Measurements from ENCODE around the gene SETD5.

The SETD5 gene

DNA sequence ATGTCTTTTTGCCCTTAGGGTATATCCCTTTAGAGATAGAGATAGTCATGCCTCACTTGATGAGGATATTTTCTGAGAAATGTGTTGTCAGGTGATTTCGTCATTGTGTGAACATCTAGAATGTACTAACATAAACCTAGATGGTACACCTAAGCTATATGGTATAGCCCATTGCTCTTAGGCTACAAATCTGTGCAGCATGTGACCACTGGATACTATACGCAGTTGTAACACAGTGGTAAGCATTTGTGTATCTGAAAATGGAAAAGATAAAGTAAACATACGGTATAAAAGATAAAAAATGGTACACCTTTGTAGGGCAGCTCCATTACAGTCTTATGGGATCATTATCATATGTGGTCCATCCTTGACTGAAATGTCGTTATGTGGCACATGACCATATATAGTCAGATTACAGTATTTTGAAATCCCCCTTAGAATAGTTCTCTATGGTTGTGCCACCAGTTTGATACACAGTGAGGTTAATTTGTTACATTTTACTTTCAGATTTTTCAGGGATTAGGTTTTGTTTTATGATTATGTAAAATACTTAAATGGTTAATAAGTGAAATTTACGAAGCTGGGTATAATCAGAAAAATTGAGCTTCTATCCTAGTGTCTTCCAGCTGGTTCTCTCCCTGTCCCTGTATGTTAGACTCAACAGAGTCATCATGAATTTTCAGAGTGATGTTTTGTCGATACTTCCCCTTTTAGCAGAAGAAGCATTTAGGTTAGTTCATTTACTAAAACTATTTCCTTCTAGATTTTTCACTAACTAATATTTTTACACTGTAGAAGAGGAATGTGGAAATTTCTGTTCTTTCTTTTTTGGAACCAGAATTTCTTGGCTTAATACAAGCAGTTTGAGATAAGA lies 12.8 kb downstream of the SETD5 start:
- DNase-seq: no peak

DNA sequence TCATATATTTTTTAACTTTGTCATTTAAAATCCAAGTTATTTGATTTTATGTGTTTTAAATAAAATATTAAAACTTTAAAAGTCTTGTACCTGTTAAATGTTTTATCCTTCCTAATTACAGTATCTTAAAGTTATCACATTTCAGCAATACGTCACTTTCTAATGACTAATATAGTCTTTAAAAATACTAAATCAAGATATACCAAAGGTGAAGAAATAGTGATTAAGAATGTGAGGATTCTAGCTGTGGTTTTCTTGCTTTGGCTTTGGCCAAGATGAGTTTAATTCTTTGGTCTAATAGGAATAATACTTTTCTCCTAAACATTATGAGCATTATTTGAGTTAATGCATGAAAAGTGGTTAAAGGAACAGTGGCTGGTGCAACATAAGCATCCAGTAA lies 13.9 kb downstream of the SETD5 start:
- no peak for DNase-seq

DNA sequence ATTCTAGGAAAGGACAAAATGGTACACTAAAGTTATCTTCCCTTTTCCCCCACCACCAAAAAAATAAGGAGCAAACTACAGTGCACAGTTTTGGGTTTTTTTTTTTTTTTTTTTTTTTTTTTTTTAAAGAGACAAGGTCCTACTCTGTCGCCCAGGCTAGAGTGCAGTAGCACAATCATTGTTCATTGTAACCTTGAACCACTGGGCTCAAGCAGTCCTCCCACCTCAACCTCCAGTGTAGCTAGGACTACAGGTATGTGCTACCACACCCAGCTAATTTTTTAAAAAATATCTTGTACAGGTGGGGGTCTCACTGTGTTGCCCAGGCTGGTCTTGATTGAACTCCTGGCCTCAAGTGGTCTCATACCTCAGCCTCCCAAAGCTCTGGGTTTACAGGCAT lies 14.9 kb downstream of the SETD5 start:
- no peak for DNase-seq

DNA sequence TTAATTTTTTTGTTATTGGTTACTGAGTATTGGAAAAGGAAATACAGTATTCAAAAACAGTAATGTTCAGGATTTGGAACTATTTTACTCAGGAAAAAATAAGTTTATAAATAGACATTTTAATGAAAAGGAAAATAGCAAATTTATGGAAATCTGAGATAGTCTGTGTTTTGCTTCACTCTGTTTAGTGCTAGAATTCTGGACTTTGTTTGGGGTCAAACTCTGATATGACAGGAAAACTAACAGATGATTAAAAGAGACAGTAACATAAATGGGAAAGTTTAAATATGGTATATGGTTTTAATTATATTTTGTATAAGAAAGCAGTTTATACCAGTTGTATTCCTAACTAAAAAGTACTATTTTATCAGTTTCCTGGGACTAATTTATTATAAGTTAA lies 17.4 kb downstream of the SETD5 start:
- no peak for DNase-seq

DNA sequence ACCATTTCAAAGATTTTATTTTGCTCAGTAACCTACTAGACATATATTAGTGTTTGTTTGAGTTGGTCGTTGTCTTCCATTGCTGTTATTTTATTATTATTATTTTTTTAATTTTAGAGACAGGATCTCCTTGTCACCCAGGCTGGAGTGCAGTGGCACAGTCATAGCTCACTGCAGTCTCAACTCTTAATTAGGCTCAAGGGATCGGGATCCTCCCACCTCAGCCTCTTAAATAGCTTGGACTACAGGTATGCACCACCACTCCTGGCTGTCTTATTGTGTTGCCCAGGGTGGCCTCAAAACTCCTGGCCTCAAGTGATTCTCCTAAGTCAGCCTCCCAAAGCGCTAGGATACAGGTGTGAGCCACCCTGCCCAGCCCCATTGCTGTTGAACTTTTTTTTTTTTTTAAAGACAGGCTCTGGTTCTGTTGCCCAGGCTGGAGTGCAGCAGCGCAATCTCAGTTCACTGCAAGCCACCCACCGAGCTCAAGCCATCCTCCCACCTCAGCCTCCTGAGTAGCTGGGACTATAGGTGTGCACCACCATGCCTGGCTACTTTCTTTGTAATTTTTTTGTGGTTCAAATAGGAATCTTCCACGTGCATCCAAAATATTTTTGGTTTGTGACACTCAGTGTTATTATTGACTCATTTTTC lies 18.2 kb downstream of the SETD5 start:
- DNase-seq: no peak

DNA sequence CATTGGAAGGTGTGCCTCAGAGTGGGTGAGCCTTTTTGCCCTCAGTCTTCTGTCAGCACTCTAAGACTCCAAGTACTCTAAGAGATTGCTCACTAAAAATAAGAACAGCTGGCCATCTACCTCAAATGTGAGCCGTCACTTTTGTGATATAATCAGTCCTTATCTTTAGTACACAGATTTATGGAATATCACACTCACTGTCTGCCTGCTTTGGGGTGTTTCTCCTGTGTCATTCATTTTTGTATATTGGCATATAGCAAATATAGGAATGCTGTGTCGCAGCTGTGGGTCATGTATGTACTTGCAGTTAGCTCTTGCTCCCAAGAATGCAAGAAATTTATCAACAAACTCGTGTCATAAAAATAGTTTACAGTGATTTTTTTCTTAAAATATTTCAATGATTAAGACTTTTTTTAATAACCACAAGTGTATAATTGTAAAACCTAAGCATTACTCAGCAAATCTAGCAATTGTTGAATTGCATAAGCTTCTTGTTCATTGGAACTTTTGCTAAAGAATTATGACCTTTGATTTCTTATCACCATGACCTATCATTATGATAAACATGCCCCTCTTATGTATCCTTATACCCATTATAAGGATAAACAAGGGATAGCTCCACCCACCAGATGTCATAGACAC lies 18.8 kb downstream of the SETD5 start:
- no peak for DNase-seq

DNA sequence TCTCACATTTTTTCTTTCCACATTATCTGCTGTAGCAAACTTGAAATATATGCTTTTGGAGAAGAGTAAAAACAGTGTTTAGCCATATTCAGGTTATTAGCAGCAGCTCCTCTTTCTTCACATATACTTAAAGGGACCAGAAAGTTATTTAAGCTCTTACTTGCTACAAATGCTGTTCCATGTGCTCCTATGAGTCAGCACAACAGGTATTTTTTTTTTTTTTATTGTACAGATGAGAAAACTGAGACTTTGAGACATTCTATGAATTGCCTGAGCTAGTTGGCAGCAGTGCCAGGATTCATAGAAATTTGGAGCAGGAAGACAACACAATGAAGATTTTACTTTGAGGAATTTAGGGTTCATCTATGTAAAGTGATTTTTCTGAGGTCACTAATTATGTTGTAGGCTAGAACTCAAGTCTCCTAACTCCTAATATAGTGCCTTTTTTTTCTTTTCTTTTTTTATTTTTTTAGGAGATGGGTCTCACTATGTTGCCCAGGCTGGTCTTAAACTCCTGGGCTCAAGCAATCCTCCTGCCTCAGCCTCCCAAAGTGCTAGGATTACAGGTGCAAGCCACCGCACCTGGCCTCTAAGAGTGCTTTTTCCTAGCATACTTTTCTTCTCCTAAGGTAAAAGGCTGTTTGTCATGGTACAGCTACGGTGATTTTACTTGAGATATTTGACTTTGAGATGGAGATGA lies 23.6 kb downstream of the SETD5 start:
- peak in 1 of 5 donors; percentile 2 for DNase-seq

DNA sequence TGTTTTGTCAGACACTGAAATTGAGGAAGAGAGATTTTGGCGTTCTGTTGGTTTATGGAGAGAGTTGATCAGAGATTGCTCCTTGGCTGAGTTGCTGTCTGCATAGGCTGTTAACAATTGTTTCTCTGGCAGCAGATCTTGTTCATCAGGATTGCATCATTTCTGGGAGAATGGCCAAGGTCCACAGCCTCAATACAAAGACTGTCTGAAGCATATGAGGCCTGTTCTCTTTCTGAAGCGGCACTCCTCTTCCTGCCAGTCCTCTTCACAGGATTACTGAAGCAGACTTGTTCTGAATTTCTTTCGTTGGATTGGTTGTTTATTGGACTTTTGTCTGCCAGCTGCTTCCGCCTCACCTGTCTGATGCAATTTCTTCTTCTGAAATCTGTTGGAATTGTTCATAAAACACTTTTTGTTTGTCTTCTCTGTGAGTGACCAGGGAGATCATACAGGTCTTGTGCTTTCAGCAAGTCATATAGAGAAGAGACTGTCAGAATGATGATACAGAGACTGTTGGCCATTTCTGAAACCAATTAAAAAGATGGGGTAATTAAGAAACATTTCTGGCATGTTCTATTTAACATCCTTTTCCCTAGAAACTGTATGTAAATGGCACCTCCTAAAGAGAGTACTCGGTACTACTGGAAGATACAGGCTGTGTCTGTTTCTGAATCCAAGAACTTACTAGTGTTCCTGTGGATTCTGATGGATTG lies 25.5 kb downstream of the SETD5 start:
- DNase-seq: peak in 1 of 5 donors; percentile 42

DNA sequence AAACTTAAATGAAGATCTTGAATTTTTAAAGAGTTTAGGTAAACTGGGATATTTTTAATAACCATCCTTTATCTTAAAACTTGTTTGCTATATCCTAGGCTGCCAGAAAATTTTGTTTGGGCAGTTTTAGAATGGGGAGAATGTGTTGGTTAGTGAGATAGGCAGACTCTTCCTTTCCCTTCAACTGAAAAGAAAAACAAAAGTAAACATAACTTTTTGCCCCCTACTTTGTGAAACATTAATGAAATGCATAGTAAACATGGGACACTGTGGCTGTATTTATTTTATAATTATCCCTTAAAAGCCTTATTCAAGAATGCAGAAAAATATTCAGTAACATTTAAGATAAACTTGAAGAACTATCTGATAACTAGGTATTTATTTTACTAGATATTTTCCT lies 31.0 kb downstream of the SETD5 start:
- no peak for DNase-seq

DNA sequence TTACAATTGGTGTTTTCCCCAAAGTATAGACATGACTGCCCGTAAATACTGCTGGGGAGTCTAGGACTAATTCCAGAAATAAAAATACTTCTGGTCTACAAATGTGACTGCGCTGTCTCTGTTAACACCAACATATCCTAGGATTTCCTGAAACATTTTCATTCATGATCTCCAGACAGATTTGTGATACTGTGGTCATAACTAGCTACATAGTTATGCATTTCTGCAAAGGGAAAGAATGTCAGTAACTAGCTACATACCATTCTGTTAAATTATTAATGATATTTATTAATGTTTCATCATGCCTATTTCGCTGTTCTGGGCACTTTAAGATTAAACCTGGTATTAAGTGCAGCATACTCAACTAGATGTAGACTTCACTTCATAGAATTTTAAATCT lies 33.3 kb downstream of the SETD5 start:
- no peak for DNase-seq

DNA sequence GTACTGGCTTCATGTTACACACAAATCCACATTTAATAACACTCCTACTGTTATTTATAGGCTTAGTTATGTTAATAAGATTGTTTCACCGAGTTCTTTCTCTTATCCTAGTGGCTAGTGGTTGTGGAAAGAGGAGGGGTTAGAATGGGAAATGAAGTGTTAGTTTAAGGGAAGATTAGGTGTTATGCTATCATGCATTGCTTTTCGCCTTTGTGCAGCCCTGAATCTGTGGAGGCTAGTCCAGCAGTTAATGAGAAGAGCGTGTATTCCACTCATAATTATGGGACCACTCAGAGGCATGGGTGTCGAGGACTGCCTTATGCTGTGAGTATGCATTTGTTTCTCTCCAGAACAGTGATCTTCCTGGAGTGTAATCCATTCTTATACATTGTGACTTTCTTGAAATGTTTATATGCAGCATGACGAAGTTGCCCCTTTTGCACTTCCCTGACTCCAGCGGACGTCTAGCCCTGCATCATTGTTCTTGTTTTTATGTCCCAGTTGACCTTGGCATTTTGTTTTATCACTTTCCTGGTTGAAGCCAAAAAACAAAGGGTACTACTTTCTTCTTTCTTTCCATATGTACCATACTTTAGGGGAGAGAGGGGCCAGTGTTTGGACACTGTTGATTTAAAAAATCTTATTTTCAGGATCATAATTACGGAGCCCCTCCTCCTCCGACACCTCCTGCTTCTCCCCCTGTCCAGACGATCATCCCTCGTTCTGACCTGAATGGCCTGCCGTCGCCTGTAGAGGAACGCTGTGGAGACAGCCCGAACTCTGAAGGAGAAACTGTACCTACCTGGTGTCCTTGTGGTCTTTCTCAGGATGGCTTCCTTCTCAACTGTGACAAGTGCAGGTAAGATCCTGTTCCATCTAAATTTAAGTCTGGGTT lies 36.5 kb downstream of the SETD5 start:
- no peak for DNase-seq

DNA sequence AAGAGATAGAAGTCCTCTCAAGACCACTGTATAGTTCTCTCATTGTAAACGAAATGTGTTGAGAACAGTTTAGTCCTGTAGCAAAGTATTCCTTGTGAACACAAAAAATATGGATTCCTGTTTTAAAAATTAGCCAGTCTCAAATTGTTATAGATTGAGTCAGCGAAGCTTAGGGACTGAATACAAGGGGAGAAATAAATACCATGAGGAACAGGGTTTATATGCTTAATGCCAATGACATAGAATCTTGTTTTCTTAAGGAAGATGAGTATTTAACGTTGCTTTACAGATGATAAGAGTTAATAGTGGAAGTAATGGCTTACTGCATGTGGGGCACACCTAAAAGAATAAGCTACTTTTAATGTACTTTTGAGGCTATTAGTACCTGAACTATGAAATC lies 37.9 kb downstream of the SETD5 start:
- DNase-seq: no peak

DNA sequence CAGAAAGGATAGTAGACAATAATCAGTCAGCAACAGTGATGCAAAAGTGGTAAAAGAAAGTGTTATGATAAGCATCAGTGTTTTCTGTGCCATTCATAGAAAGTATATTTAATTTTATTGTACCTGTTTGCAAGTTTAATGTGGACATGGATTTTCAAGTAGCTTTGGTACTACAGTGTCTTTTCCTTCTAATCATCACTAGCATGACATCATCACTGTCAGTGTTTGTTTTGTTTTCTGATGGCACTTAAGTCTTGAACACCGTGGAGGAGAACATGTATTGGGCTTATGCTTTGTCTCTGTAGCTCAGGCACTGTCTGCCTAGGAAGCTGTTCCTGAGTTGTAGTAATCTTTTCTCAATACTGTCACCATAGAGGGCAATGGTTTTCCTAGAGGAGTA lies 41.9 kb downstream of the SETD5 start:
- DNase-seq: no peak

DNA sequence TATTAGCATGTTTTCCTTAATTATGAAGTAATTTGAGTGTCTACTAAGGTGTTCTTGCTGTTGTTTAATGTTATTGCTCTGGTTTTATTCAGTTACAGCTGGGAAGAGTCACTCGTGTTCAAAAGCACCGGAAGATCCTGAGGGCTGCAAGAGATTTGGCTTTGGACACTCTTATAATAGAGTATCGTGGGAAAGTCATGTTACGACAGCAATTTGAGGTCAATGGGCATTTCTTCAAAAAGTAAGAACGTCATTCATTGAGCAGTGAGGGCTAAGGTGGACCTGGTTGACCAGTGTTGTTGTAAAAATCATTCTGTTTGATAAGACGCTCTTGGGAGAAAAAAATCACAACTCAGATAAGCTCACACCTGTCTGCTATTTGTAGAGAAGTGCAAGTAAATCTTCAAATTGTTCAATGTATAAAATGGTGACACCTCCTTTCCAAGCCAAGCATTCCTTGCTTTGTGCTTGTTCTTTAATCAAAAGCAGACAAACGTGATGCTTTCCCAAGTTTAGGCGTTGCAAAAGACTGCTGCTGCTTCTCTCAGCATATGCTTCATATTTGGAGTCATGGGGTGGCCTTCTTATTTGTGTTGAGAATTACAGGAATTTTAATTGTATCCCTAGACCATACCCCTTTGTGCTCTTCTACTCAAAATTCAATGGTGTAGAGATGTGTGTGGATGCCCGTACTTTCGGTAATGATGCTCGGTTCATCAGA lies 44.2 kb downstream of the SETD5 start:
- DNase-seq: no peak

DNA sequence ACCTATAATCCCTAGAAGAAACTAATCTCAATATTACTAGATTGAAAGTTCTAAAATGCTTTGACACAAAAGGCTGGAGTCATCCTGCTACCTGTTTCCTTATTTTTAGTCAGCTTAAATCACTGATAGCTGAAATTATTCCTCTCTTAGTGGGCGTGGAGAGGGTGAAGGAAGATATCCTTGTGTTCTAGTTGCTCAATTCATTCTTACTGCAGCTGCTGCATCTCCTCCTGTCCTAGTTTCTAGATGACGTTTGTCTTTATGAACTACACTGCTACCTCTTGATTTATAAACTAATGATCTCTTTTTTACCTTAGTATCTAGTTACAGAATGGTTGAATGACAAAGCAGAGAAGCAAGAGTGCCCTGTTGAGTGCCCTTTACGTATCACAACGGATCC lies 50.7 kb downstream of the SETD5 start:
- DNase-seq: no peak

DNA sequence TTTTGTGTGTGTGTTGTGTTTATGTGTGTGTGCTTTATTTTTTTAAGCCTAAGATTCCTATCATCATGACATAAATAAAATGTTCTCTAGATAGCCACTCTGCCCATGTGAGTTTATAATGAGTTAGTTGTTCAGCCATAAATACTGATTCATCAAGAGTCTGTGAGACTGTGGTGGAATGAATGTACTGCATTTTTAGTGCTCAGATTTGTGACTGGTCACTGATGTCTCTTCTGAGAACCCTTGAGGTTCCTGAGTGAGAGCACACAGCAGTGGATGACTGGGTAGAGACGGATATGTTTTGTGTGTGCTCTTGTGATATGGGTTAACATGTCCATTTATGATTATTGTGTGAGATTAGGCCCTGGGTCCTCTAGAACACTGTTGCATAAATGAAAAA lies 51.2 kb downstream of the SETD5 start:
- DNase-seq: no peak

DNA sequence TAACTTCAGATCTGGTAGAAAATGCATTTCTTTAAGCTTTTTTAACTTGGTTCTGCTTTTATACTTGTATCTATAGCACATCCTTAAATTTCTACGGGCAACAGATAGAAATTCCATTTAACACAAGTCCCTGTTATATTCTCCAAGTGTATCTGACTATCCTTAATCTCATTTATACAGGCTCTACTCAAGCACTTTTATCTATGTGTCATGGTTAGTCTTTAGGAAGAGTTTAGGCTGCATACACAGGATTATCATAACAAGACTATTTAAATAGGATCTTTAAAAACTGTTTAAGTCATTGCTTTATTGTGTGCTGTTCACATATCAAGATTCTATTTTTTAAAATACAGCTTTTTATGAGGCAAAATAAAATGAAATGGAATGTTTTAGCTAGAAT lies 52.7 kb downstream of the SETD5 start:
- DNase-seq: no peak

DNA sequence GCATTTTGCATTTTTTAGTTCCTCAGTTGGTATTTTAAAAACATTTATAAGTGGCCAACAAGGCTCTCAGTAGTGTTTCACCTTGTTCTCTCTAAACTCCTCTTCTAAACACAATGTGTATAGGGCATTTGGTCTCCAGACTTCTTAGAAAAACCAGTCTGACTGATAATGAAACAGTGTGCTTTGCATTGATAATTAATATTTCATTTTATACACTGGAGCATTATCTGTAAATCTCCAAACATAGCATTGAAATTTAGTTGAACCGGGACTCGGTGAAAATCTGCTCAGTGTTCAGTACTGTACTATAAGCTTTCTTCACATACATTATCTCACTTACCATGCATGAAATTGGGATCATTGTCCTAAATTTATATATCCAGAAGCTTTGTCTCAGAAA lies 53.6 kb downstream of the SETD5 start:
- DNase-seq: no peak

DNA sequence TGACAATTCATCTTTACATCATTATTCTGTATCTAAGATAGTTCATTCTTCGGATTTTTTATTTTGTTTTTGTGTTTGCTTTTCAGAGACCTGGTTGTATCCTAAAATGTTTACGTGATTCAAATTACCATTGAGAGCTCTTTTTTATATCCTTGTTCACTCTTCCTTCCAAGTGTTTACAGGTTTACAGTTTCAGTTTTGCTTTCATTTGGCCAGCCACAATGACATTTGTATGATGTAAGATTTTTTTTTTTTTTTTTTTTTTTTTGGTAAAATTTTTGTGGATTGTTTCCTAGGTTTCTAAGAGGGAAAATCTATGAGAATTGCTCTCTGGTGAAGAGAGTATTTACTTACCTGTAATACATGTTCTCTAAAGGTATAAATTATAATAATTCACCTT lies 55.0 kb downstream of the SETD5 start:
- DNase-seq: peak in 1 of 5 donors; percentile 62

DNA sequence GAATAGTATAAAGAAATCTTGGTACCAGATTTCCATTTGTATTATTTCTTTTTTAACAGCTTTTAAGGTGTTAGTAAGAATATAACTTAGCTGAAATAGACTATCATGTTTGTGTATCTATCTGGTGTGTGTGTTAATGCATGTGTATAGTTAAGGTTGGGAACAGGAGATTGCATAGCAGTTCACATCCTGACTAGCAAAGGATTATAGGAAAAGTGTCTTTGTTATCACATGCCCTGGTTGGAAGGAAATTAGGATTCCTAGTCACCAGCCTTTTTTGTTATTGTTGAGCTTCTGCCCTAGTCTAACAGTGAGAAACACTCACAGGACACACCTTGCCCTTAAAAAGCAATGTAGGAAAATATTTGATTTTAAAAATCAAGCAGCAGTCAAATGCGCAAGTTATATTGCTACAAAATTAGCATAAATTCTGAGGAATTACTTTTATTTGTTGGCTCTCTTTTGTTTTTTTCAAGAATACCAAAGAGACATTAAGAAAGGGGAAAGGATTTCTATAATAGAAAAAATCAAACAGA lies 58.2 kb downstream of the SETD5 start:
- DNase-seq: no peak

DNA sequence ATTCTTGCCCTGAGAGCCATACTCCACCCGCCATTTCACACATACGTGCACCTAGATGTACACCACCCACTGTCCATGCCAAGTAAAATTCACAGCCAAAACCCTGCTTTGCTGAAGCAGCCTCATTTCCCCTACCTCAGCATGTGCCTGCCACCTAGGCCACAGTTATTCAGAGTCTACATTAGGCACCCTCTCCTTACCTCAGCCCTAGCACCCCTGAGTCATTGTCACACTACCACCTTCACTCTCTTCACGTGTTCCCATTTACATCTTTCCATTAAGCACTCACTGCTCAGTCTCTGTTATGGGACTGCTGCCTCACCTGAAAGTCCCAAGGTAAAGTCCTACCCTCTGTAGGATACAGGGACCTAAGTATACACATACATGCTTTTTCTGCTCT lies 70.0 kb downstream of the SETD5 start:
- DNase-seq: no peak
